A673 (cell line): ENCODE measurements around the gene SERPINE1. TPM values are rescaled to one million over a fixed set of nuclear protein-coding genes. Genes with fewer than 3 reads are reported as not detected.
A peak's percentile ranks its signal among the peaks of the same experiment; 100 is the strongest.

Experiments
- BruUV-seq: library from RNA; stranded (reverse); fragments of 400-500 nt; replicated peaks from 2 replicates; lab custom pipeline; 2021; lab: Mats Ljungman, UMichigan
- CTCF ChIA-PET: fragments of 300-600 bp; sonication (Branson Sonifier 250); formaldehyde crosslinking; loops from one replicate; lab custom pipeline; 2022; ENCODE audit warnings: antibody characterized with exemption; lab: Charles Lee
- POLR2A ChIA-PET: fragments of 300-600 bp; sonication (Branson Sonifier 250); formaldehyde crosslinking; loops from one replicate; lab custom pipeline; 2022; ENCODE audit warnings: antibody characterized with exemption; ENCODE audit not compliant: low non-redundant PET; lab: Charles Lee
- DNase-seq: peaks from one replicate; pipeline ENCODE4 v3.0.0-alpha.2; 2015; ENCODE audit warnings: low spot score
- H3K27ac ChIP-seq: fragments of 200-600 bp; sonication (generic); 2 replicates; pipeline ENCODE4 v1.5.1; 2016; ENCODE audit warnings: mixed run types, low read depth, mild to moderate bottlenecking, mixed read lengths, antibody characterized with exemption, low read length; ENCODE audit not compliant: poor library complexity, severe bottlenecking
- H3K27me3 ChIP-seq: fragments of 200-600 bp; sonication (generic); replicated peaks from 2 replicates; pipeline ENCODE4 v1.6.1; 2017; ENCODE audit warnings: mixed run types, low read depth, mild to moderate bottlenecking, mixed read lengths, antibody characterized with exemption, low read length; ENCODE audit not compliant: insufficient read depth, poor library complexity
- H3K36me3 ChIP-seq: fragments of 200-600 bp; sonication (generic); 2 replicates; pipeline ENCODE4 v1.6.1; 2016; ENCODE audit warnings: mixed run types, mild to moderate bottlenecking, mixed read lengths, antibody characterized with exemption, low read length; ENCODE audit not compliant: insufficient read depth, poor library complexity, severe bottlenecking
- H3K4me1 ChIP-seq: fragments of 200-600 bp; sonication (generic); 2 replicates; pipeline ENCODE4 v1.6.1; 2017; ENCODE audit warnings: mixed run types, mild to moderate bottlenecking, mixed read lengths, antibody characterized with exemption, low read length; ENCODE audit not compliant: insufficient read depth, poor library complexity, severe bottlenecking
- H3K4me3 ChIP-seq: fragments of 200-600 bp; sonication (generic); 2 replicates; pipeline ENCODE4 v1.5.1; 2016; ENCODE audit warnings: low read depth, mixed run types, mild to moderate bottlenecking, mixed read lengths, low read length; ENCODE audit not compliant: poor library complexity, severe bottlenecking
- H3K9me3 ChIP-seq: fragments of 200-600 bp; sonication (generic); 2 replicates; pipeline ENCODE4 v1.6.1; 2016; ENCODE audit warnings: mixed run types, low read depth, mild to moderate bottlenecking, mixed read lengths, antibody characterized with exemption, low read length; ENCODE audit not compliant: poor library complexity, severe bottlenecking
- EZH2 ChIP-seq: fragments of 200-600 bp; sonication (generic); IDR thresholded peaks from 2 replicates; pipeline ENCODE4 v1.6.1; 2017; ENCODE audit warnings: borderline replicate concordance, low read depth, mild to moderate bottlenecking, mixed read lengths, antibody characterized with exemption, low read length; ENCODE audit not compliant: poor library complexity, severe bottlenecking
- intact Hi-C: fragments of 100-400 bp; cut with micrococcal nuclease; formaldehyde crosslinking; loops from one replicate; pipeline ENCODE4 v1.10.0; 2022; ENCODE audit not compliant: unreplicated experiment
- total RNA-seq: library from RNA; stranded (reverse); gene quantifications from 2 replicates; pipeline ENCODE4 v1.2.3, GENCODE V29; 2021
- TF ChIP-seq, protein P1 (sequence below): fragments of 300-800, 200-600 bp; sonication (generic); conservative IDR thresholded peaks from 2 replicates; pipeline ENCODE4 v1.5.1; 2017; ENCODE audit warnings: low read depth, mild to moderate bottlenecking, antibody characterized with exemption, low read length, moderate library complexity, mixed read lengths

SERPINE1 gene
- total RNA-seq, 1 experiment from 2014 or later, result 5.3 TPM

- intact Hi-C loops, result loop anchor here (10.0 kb wide), 1 partner anchor 76 kb away; no protein-coding TSS in a partner anchor
- no peaks in the 10 kb centered on the region for H3K9me3 ChIP-seq
- ChIA-PET POLR2A (no interaction called here), CTCF (interaction anchor here (0.6 to 1.2 kb wide), 2 partner anchors 27 to 76 kb away, joined by 7 read pairs; no protein-coding TSS in a partner anchor)
- H3K4me3 ChIP-seq, result no peak overlapping the region
- BruUV-seq, result no TSS peak
- no peaks in the 10 kb centered on the region for H3K36me3 ChIP-seq
- H3K27me3 ChIP-seq, result peaks cover 61% of the 10 kb centered on the region
- DNase-seq, result no peak
- H3K27ac ChIP-seq, result no peak overlapping the region
- TF ChIP-seq, protein P1, sequence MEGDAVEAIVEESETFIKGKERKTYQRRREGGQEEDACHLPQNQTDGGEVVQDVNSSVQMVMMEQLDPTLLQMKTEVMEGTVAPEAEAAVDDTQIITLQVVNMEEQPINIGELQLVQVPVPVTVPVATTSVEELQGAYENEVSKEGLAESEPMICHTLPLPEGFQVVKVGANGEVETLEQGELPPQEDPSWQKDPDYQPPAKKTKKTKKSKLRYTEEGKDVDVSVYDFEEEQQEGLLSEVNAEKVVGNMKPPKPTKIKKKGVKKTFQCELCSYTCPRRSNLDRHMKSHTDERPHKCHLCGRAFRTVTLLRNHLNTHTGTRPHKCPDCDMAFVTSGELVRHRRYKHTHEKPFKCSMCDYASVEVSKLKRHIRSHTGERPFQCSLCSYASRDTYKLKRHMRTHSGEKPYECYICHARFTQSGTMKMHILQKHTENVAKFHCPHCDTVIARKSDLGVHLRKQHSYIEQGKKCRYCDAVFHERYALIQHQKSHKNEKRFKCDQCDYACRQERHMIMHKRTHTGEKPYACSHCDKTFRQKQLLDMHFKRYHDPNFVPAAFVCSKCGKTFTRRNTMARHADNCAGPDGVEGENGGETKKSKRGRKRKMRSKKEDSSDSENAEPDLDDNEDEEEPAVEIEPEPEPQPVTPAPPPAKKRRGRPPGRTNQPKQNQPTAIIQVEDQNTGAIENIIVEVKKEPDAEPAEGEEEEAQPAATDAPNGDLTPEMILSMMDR, result no peak
- TF ChIP-seq EZH2, result no peak
- peaks cover 55% of the 10 kb centered on the region for H3K4me1 ChIP-seq
Measured at GRCh38 chr7:101170617-101171441, 43.9 kb downstream of the SERPINE1 start.

- no peak overlapping the region for H3K4me3 ChIP-seq
- H3K27me3 ChIP-seq, result peaks cover 61% of the 10 kb centered on the region
- ChIA-PET POLR2A (no interaction called here), CTCF (interaction anchor here (0.6 to 1.2 kb wide), 2 partner anchors 27 to 77 kb away, joined by 7 read pairs; no protein-coding TSS in a partner anchor)
- no peak overlapping the region for H3K27ac ChIP-seq
- TF ChIP-seq EZH2, result no peak
- TF ChIP-seq, protein P1, result peak; percentile 41; the same call in 1 of the 2 replicates
- no peaks in the 10 kb centered on the region for H3K36me3 ChIP-seq
- peak; percentile 45 for DNase-seq
- intact Hi-C loops, result loop anchor here (10.0 kb wide), 1 partner anchor 77 kb away; no protein-coding TSS in a partner anchor
- no TSS peak for BruUV-seq
- no peaks in the 10 kb centered on the region for H3K9me3 ChIP-seq
- peaks cover 49% of the 10 kb centered on the region for H3K4me1 ChIP-seq
Measured at GRCh38 chr7:101171442-101171837, 44.5 kb downstream of the SERPINE1 start.

DNA sequence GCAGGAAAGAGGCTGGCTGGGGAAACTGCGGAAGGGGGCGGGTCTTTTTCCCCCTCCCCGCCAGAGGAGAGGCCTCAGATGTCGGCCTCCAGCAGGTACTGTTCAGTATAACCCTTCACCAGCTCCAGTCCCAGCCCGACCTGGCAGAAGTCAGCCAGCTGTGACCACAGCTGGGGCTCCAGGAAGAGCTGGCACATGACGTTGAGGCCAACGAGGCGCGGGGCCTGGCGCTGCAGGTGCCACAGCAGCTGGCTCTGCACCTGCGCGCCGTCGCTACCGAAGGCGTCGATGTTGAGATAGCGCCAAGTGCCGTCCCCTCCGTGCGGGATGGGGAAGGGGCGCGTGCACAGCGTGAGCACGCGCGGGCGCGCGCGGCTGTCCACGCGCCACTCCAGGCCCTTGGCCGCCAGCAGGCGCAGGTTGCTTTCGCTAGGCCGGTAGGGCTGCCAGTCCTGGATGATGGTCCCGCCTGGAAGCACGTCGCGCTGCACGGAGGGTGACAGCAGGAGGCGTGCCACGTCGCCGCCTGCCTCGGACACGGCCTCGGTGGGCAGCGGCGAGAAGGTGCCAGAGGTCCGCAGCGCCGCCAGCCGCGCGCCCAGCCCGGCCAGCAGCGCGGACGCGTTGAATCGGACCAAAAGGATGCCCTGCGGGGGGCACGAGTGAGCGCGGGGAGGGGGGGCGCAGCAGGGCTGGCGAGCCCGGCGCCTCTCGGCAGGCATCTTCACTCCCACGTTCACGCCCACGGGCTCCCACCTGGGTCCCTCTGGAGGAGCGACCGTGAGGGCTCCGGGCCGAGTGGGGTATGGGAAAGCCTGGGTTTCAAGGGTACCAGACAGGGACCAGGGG is 45.3 kb downstream of the SERPINE1 start:
- Histone ChIP-seq H3K36me3 (no peaks in the 10 kb centered on the region), H3K4me3 (peak overlapping the region; percentile 36), H3K9me3 (no peaks in the 10 kb centered on the region), H3K27me3 (peaks cover 58% of the 10 kb centered on the region), H3K27ac (no peak overlapping the region), H3K4me1 (peaks cover 42% of the 10 kb centered on the region)
- no TSS peak for BruUV-seq
- CTCF ChIA-PET, result no interaction called here
- intact Hi-C loops, result loop anchor here (10.0 kb wide), 1 partner anchor 77 kb away; no protein-coding TSS in a partner anchor
- TF ChIP-seq, protein P1, result no peak
- TF ChIP-seq EZH2, result peak; percentile 70
- POLR2A ChIA-PET, result no interaction called here
- DNase-seq, result no peak
